AG04449 (cell line): ENCODE measurements around the gene PDSS1.
"Not testable (repeated sequence)": the region's sequence is repeated elsewhere in the genome, so short reads cannot be mapped to it uniquely, and the experiment has no call there.

ENCODE experiments used
- CTCF ChIA-PET: fragments of 350-600 bp; formaldehyde crosslinking; extraction: SDS; loops from one replicate; lab custom pipeline; 2021; ENCODE audit warnings: antibody characterized with exemption; lab: Yijun Ruan, JAX
- POLR2A ChIA-PET: fragments of 400-600, 350-600 bp; formaldehyde crosslinking; extraction: SDS; loops from one replicate; lab custom pipeline; 2020; ENCODE audit warnings: antibody characterized with exemption, inconsistent platforms; lab: Yijun Ruan, JAX
- DNase-seq: peaks from one replicate; pipeline ENCODE4 v3.0.0-alpha.2; 2010; ENCODE audit warnings: low read depth, low spot score
- H3K4me3 ChIP-seq: 2 replicates; pipeline ENCODE4 v1.5.1; 2011; ENCODE audit warnings: low read depth, mild to moderate bottlenecking, control low read depth, low read length
- TF ChIP-seq, protein P1 (sequence below): IDR thresholded peaks from one replicate; pipeline ENCODE4 v1.5.1; 2011; ENCODE audit warnings: mild to moderate bottlenecking, moderate library complexity, low read length, control low read depth, inconsistent platforms; ENCODE audit not compliant: insufficient read depth; ENCODE audit errors: missing control alignments

Gene PDSS1

DNA sequence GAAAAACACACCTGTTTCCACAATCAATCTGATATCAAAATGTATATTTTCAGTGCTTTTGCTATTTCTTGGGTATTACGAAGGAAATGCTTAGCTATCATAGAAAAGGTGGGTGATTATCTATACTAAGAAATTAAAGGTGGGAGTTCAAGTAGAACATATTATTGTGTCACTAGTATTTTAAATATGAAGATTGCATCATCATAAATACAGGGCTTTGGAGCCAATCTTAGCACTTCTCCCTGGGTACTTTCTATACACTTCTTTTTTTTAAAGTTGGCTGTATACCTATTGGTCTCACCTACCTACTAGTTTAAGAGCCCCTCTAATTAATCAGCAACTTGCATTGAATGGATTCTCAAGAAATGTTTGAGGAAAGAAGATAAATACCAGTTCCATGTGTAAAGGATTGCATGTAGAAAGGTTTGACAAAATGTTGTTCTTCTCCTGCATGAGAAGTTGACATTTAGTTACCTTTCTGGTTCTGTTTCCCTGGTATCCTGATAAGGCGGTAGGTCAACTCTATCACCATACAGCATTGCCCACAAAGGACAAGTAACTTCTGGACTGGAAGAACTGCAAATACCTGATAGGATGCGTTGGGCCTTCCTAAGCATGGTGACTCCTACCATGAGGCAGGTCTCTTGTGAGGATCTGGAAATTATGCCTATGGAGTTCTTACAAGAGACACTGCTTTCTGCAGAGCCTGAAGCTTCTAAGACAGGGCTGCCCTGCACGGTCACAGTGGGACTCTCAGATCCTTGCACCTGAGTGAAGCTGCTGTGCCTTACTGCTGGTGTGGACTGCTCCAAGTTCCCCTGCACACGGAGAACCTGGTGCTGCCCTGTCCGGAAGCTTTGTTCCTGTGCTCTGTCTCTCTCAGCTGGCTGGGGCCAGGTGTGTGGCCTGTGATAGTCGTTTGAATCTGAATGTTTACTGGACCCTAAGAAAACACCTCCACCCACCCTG is 32.1 kb upstream of the PDSS1 start:
- TF ChIP-seq, protein P1, sequence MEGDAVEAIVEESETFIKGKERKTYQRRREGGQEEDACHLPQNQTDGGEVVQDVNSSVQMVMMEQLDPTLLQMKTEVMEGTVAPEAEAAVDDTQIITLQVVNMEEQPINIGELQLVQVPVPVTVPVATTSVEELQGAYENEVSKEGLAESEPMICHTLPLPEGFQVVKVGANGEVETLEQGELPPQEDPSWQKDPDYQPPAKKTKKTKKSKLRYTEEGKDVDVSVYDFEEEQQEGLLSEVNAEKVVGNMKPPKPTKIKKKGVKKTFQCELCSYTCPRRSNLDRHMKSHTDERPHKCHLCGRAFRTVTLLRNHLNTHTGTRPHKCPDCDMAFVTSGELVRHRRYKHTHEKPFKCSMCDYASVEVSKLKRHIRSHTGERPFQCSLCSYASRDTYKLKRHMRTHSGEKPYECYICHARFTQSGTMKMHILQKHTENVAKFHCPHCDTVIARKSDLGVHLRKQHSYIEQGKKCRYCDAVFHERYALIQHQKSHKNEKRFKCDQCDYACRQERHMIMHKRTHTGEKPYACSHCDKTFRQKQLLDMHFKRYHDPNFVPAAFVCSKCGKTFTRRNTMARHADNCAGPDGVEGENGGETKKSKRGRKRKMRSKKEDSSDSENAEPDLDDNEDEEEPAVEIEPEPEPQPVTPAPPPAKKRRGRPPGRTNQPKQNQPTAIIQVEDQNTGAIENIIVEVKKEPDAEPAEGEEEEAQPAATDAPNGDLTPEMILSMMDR = no peak
- H3K4me3 ChIP-seq = no peak overlapping the region
- DNase-seq = no peak
- CTCF ChIA-PET = no interaction called here
- POLR2A ChIA-PET = interaction anchor here (0.6 kb wide), 1 partner anchor 624 kb away, joined by 3 read pairs; no protein-coding TSS in a partner anchor

DNA sequence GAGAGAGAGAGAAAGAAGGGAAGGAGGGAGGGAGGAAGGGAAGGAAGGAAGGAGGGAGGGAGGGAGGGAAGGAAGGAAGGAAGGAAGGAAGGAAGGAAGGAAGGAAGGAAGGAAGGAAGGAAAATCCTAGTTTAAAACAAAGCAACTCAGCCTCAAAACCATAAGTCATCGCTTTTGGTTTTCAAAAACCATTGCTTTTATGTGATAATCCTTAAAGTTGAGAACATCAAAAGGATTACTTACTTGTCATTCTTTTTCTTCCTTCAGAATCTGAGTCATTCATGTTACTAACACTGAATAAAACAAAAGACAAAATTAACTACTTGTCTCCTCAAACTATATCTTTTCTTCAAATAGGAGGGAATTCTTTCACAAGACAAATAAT is 21.6 kb upstream of the PDSS1 start:
- no peak overlapping the region for H3K4me3 ChIP-seq
- POLR2A ChIA-PET = no interaction called here
- CTCF ChIA-PET = no interaction called here
- no peak for DNase-seq
- TF ChIP-seq, protein P1 = no peak

DNA sequence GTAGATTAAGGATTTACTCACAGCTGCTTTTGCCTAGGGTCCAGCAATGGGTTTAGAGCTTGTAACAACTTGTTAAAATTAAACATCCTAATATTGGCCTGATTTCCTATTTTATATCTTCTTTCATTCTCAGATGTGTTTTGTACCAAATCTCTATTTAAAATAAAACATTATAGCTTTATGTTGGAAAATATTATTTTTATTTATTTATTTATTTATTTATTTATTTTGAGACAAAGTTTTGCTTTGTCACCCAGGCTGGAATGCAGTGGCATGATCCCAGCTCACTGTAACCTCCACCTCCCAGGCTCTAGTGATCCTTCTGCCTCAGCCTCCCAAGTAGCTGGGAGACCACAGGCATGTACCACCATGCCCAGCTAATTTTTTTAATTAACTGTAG is 17.9 kb upstream of the PDSS1 start:
- ChIA-PET POLR2A (no interaction called here), CTCF (interaction anchor here (1.3 to 2.2 kb wide), 3 partner anchors 17 to 202 kb away, joined by 3 to 9 read pairs (median 4); no protein-coding TSS in a partner anchor)

DNA sequence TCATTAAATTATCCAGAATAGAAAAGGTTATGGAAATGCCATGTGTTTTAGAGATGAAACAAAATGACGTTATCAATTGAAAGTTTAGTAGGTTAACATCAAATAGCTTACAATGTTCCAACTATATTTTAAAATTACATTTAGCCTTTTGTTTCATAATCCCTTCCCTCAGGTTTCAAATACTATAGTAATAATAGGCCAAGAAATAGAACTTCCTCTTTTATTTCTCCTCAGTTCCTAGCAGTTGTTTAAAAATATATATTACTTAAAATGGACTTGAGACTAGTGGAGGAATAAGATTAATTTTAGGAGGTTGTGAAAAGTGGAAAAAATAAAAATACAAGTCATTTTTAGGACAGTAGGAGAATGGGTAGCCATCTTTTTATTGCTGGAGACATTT is 16.4 kb upstream of the PDSS1 start:
- ChIA-PET POLR2A (no interaction called here), CTCF (interaction anchor here (1.4 to 2.2 kb wide), 2 partner anchors 15 to 201 kb away, joined by 4 to 9 read pairs; no protein-coding TSS in a partner anchor)
- no peak overlapping the region for H3K4me3 ChIP-seq
- TF ChIP-seq, protein P1 = no peak
- no peak for DNase-seq

More for the DNA sequence above, 17.9 kb upstream of the PDSS1 start:
- no peak overlapping the region for H3K4me3 ChIP-seq
- TF ChIP-seq, protein P1 = no peak
- DNase-seq = no peak

DNA sequence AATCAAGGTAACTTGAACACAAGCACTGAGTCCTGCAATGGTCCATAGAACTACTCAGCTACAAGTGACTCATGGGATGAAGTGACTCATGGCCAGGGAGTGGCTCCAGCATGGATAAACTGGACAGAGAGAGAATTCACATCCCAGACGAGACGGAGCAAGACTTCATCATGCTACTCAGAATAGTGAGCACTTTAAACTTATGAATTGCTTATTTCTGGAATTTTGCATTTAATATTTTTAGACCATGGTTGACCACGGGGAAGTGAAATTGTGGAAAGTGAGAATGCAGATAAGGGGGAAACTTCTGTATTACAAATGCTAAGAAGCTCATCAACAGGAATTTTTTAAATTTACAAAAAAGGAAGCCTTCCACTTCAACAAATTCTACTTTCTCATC is 15.5 kb upstream of the PDSS1 start:
- DNase-seq, POLR2A ChIA-PET: not testable (repeated sequence)

DNA sequence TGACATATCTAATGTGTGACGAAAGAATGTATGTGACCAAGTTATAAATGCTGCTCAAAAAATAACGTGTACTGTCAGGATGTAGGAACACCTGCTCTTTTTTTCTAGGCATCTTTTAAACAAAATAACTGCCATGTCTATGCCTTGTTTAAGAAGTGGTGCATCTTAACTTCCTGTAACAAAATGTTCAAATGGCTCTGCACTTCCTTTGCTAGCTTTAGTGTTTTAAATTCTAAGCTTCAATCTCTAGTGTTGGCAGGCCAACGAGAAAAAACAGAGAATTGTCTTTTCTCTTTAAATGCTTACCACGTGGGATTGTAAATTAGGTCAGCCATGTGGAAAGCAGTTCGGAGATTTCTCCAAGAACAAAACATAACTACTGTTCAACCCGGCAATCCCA is 14.6 kb upstream of the PDSS1 start:
- POLR2A ChIA-PET = no interaction called here
- TF ChIP-seq, protein P1 = no peak
- CTCF ChIA-PET = interaction anchor here (1.1 to 2.3 kb wide), 6 partner anchors 9 to 205 kb away, joined by 3 to 19 read pairs (median 6); no protein-coding TSS in a partner anchor
- H3K4me3 ChIP-seq = no peak overlapping the region
- DNase-seq = no peak

More for the DNA sequence above, 15.5 kb upstream of the PDSS1 start:
- H3K4me3 ChIP-seq = not testable (repeated sequence)
- CTCF ChIA-PET = interaction anchor here (1.4 to 2.3 kb wide), 6 partner anchors 10 to 206 kb away, joined by 3 to 19 read pairs (median 5); no protein-coding TSS in a partner anchor
